HPDE6-E6E7 (cell line): Measurements from ENCODE around the gene CDH26.

Experiments
- DNase-seq: peaks from one replicate; pipeline ENCODE4 v3.0.0; 2011; ENCODE audit warnings: missing footprints; ENCODE audit errors: extremely low spot score

Gene CDH26

DNA sequence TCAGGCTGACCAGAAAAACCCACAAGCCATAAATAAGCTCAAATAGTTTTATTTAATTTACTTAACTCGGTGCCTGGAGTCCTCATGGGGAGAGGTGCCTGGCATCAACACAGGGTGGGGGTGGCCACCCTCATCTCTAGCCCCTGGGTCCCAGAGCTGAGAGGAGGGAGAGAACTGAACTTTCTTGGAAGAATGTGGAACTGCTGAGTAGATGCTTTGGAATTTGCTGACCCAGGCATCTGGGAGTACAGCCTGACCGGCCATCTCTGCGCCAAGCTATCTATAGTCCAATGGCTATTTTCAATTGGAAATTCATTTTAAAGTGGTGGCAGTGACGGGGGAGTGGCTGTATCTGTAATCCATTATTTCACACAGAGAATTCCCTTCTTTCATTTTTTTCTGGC, 104.8 kb downstream of the CDH26 start:
- no peak for DNase-seq

DNA sequence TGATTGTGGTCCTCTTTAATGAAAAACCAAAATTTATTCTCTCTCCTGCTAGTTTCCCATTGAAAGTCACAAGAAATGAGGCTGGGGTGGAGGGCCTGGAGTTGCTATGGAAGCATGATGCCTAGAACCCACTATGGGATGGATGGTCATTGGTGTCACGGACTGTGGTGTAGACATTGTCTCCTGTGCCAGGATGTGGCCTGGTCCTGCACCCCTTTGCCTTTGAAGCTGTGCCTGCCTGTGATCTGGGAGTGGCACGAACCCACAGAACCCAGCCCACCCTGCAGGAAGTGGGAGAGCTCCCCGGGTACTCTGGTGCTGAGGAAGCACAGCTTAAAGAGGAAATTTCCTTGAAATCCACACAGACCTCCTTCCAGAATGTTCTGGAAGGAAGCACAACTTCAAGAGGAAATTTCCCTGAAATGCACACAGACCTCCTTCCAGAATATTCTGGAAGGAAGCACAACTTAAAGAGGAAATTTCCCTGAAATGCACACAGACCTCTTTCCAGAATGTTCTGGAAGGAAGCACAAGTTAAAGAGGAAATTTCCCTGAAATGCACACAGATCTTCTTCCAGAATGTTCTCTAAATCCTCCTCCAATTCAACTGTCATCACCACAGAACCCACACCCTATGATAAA, 105.6 kb downstream of the CDH26 start:
- no peak for DNase-seq
